ENCODE results near the gene CCDC137. TPM values are rescaled to one million over a fixed set of nuclear protein-coding genes. Genes with fewer than 3 reads are reported as not detected.

CCDC137 gene
- total and polyA plus RNA-seq, 2 of the 13 experiments (the other 11 are each of a cell fraction or from before 2014, with no cell fraction given) = 14.6 to 39.1 TPM

DNA sequence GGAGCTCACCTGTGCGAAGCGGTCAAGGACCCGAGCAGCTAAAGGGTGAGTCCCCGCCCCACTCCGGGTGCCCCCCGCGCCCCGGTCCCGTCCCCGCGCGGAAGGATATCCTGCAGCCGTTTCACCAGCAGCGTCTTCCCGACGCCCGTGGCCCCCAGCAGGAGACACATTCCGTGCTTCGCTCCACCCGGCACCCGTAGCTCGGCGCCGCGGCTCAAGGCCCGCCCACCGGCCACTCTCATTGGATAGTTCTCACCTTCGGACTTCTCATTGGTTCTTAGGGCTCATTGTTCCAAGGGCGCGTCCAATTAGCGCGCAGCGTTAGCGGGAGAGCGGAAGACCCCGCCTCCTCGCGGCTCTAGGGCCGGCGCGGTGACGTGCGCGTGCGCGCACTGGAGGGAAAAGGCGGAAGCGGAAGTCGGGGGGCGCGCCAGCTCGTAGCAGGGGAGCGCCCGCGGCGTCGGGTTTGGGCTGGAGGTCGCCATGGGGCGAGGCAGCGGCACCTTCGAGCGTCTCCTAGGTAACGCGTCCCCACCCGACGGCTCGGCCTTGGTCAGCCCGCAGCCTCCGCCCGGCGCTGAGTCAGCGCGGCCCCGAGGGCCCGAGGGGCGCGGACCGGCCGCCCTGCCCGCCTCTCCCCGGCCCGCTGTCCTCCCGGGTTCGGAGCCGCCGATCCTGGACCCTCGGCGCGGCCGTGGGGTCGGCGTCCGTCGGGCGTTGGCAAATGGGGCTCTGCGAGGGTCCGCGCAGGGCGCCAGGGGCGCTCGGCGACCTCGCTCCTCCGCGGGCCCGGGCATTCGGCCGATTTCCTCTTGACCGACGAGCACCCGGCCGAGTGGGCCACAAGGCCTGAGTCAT lies 17.3 kb downstream of the CCDC137 start, which contains the start of the genes ARL16 and HGS (continued):
- TF ChIP-seq, protein P1, sequence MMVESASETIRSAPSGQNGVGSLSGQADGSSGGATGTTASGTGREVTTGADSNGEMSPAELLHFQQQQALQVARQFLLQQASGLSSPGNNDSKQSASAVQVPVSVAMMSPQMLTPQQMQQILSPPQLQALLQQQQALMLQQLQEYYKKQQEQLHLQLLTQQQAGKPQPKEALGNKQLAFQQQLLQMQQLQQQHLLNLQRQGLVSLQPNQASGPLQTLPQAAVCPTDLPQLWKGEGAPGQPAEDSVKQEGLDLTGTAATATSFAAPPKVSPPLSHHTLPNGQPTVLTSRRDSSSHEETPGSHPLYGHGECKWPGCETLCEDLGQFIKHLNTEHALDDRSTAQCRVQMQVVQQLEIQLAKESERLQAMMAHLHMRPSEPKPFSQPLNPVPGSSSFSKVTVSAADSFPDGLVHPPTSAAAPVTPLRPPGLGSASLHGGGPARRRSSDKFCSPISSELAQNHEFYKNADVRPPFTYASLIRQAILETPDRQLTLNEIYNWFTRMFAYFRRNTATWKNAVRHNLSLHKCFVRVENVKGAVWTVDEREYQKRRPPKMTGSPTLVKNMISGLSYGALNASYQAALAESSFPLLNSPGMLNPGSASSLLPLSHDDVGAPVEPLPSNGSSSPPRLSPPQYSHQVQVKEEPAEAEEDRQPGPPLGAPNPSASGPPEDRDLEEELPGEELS (CRISPR knock-in tag; IDR thresholded peaks at IDR 0.05) = 0 out of 2 replicates have a peak, but pooled peaks have one; percentile 36
- TF ChIP-seq, protein P2, sequence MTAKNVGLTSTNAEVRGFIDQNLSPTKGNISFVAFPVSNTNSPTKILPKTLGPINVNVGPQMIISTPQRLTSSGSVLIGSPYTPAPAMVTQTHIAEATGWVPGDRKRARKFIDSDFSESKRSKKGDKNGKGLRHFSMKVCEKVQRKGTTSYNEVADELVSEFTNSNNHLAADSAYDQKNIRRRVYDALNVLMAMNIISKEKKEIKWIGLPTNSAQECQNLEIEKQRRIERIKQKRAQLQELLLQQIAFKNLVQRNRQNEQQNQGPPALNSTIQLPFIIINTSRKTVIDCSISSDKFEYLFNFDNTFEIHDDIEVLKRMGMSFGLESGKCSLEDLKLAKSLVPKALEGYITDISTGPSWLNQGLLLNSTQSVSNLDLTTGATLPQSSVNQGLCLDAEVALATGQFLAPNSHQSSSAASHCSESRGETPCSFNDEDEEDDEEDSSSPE (CRISPR knock-in tag; IDR thresholded peaks at IDR 0.05) = peak; percentile 86
- no peak for TF ChIP-seq REXO4 (CRISPR knock-in tag; IDR thresholded peaks at IDR 0.05; ENCODE audit: borderline replicate concordance)
- peak; percentile 63 for TF ChIP-seq SALL1 (CRISPR knock-in tag; IDR thresholded peaks at IDR 0.05)
- peak; percentile 24; the same call in 1 of the 2 replicates for TF ChIP-seq RFXANK (CRISPR knock-in tag; IDR thresholded peaks at IDR 0.05)
- TF ChIP-seq, protein P3, sequence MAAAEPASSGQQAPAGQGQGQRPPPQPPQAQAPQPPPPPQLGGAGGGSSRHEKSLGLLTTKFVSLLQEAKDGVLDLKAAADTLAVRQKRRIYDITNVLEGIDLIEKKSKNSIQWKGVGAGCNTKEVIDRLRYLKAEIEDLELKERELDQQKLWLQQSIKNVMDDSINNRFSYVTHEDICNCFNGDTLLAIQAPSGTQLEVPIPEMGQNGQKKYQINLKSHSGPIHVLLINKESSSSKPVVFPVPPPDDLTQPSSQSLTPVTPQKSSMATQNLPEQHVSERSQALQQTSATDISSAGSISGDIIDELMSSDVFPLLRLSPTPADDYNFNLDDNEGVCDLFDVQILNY (CRISPR knock-in tag; conservative IDR thresholded peaks at IDR 0.05) = peak; percentile 54; the same call in 1 of the 2 replicates
- TF ChIP-seq ZNF180 (CRISPR knock-in tag; IDR thresholded peaks at IDR 0.05; ENCODE audit: borderline replicate concordance, low read depth) = no peak
- TF ChIP-seq NFYC (CRISPR knock-in tag; IDR thresholded peaks at IDR 0.05) = peak; percentile 100
- TF ChIP-seq SIN3B (IDR thresholded peaks at IDR 0.05; ENCODE audit: low read length) = peak; percentile 45; the same call in 1 of the 2 replicates
- TF ChIP-seq, protein P4, sequence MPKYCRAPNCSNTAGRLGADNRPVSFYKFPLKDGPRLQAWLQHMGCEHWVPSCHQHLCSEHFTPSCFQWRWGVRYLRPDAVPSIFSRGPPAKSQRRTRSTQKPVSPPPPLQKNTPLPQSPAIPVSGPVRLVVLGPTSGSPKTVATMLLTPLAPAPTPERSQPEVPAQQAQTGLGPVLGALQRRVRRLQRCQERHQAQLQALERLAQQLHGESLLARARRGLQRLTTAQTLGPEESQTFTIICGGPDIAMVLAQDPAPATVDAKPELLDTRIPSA (CRISPR knock-in tag; IDR thresholded peaks at IDR 0.05; ENCODE audit: borderline replicate concordance) = no peak
- TF ChIP-seq, protein P5, sequence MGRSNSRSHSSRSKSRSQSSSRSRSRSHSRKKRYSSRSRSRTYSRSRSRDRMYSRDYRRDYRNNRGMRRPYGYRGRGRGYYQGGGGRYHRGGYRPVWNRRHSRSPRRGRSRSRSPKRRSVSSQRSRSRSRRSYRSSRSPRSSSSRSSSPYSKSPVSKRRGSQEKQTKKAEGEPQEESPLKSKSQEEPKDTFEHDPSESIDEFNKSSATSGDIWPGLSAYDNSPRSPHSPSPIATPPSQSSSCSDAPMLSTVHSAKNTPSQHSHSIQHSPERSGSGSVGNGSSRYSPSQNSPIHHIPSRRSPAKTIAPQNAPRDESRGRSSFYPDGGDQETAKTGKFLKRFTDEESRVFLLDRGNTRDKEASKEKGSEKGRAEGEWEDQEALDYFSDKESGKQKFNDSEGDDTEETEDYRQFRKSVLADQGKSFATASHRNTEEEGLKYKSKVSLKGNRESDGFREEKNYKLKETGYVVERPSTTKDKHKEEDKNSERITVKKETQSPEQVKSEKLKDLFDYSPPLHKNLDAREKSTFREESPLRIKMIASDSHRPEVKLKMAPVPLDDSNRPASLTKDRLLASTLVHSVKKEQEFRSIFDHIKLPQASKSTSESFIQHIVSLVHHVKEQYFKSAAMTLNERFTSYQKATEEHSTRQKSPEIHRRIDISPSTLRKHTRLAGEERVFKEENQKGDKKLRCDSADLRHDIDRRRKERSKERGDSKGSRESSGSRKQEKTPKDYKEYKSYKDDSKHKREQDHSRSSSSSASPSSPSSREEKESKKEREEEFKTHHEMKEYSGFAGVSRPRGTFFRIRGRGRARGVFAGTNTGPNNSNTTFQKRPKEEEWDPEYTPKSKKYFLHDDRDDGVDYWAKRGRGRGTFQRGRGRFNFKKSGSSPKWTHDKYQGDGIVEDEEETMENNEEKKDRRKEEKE (IDR thresholded peaks at IDR 0.05) = no peak
- no peak for TF ChIP-seq NONO (IDR thresholded peaks at IDR 0.05)
- TF ChIP-seq NONO (CRISPR knock-in tag; conservative IDR thresholded peaks at IDR 0.05) = peak; percentile 21; the same call in 1 of the 2 replicates
- TF ChIP-seq, protein P6, sequence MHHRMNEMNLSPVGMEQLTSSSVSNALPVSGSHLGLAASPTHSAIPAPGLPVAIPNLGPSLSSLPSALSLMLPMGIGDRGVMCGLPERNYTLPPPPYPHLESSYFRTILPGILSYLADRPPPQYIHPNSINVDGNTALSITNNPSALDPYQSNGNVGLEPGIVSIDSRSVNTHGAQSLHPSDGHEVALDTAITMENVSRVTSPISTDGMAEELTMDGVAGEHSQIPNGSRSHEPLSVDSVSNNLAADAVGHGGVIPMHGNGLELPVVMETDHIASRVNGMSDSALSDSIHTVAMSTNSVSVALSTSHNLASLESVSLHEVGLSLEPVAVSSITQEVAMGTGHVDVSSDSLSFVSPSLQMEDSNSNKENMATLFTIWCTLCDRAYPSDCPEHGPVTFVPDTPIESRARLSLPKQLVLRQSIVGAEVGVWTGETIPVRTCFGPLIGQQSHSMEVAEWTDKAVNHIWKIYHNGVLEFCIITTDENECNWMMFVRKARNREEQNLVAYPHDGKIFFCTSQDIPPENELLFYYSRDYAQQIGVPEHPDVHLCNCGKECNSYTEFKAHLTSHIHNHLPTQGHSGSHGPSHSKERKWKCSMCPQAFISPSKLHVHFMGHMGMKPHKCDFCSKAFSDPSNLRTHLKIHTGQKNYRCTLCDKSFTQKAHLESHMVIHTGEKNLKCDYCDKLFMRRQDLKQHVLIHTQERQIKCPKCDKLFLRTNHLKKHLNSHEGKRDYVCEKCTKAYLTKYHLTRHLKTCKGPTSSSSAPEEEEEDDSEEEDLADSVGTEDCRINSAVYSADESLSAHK (CRISPR knock-in tag; IDR thresholded peaks at IDR 0.05; ENCODE audit: borderline replicate concordance) = no peak
- TF ChIP-seq, protein P7, sequence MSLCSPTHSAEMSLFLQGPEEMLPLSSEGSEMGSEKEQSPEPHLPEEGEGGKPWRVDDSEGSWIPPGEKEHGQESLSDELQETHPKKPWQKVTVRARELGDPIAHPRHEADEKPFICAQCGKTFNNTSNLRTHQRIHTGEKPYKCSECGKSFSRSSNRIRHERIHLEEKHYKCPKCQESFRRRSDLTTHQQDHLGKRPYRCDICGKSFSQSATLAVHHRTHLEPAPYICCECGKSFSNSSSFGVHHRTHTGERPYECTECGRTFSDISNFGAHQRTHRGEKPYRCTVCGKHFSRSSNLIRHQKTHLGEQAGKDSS (CRISPR knock-in tag; IDR thresholded peaks at IDR 0.05; ENCODE audit: borderline replicate concordance, low read depth) = 0 out of 2 replicates have a peak, but pooled peaks have one; percentile 10
- TF ChIP-seq SMAD3 (CRISPR knock-in tag; IDR thresholded peaks at IDR 0.05) = peak; percentile 65; the same call in 1 of the 2 replicates
- peak; percentile 93 for TF ChIP-seq ZFP90 (CRISPR knock-in tag; IDR thresholded peaks at IDR 0.05; ENCODE audit: borderline replicate concordance)
